HUDEP-2 (cell line): ENCODE measurements around the gene ELL2.
A peak's percentile ranks its signal among the peaks of the same experiment; 100 is the strongest.
"Not testable (repeated sequence)": the region's sequence is repeated elsewhere in the genome, so short reads cannot be mapped to it uniquely, and the experiment has no call there.

Experiments
- DNase-seq, 76 experiments: peaks; one replicate each; lab custom pipeline; 2025; ENCODE audit not compliant: unreplicated experiment in 76 of 76; lab: John Stamatoyannopoulos, UW

ELL2 gene

GRCh38 chr5:95935553-95936100, 26.0 kb downstream of the ELL2 start:
- no peak for DNase-seq

- peak in 64 of 76 experiments; percentile 4 to 90 (median 59) for DNase-seq
Observed at GRCh38 chr5:95934207-95934804, 27.3 kb downstream of the ELL2 start.

GRCh38 chr5:95932941-95933340, 28.7 kb downstream of the ELL2 start:
- DNase-seq, result no peak

GRCh38 chr5:95931079-95931833, 30.4 kb downstream of the ELL2 start:
- peak in 57 of 76 experiments; percentile 3 to 76 (median 41) for DNase-seq

GRCh38 chr5:95930141-95930930, 31.3 kb downstream of the ELL2 start:
- no peak for DNase-seq

- no peak for DNase-seq
Observed at GRCh38 chr5:95928724-95929253, 32.9 kb downstream of the ELL2 start.

- peak in 2 of 76 experiments; percentile 12 to 35 for DNase-seq
Observed at GRCh38 chr5:95927927-95928723, 33.5 kb downstream of the ELL2 start.

- DNase-seq, result not testable (repeated sequence)
Observed at GRCh38 chr5:95927300-95927699, 34.4 kb downstream of the ELL2 start.

- DNase-seq, result no peak
Observed at GRCh38 chr5:95925939-95926338, 35.7 kb downstream of the ELL2 start.

GRCh38 chr5:95925378-95925744, 36.3 kb downstream of the ELL2 start:
- no peak for DNase-seq

- DNase-seq, result no peak
Observed at GRCh38 chr5:95924720-95925377, 36.8 kb downstream of the ELL2 start.

GRCh38 chr5:95923918-95924544, 37.6 kb downstream of the ELL2 start:
- DNase-seq, result peak in 14 of 76 experiments; percentile 4 to 48 (median 14)

GRCh38 chr5:95922798-95923197, 38.9 kb downstream of the ELL2 start:
- DNase-seq, result no peak

GRCh38 chr5:95921501-95921900, 40.1 kb downstream of the ELL2 start:
- DNase-seq, result no peak

GRCh38 chr5:95920822-95921221, 40.8 kb downstream of the ELL2 start:
- DNase-seq, result no peak

GRCh38 chr5:95919658-95920057, 42.0 kb downstream of the ELL2 start:
- no peak for DNase-seq

GRCh38 chr5:95918421-95919006, 43.1 kb downstream of the ELL2 start:
- DNase-seq, result peak in 5 of 76 experiments; percentile 13 to 22 (median 16)

GRCh38 chr5:95917207-95917606, 44.4 kb downstream of the ELL2 start:
- DNase-seq, result no peak

- no peak for DNase-seq
Observed at GRCh38 chr5:95916687-95917085, 45.0 kb downstream of the ELL2 start.
